GM19397 (cell line): ENCODE measurements around the gene HIPK2.

Experiments used
- ATAC-seq: cut with Tn5 transposase; IDR thresholded peaks from one replicate; pipeline ENCODE4 v1.9.1; 2021; ENCODE audit warnings: mild to moderate bottlenecking, moderate library complexity; ENCODE audit not compliant: unreplicated experiment

The HIPK2 gene

GRCh38 chr7:139600306-139600705 lies 177.5 kb downstream of the HIPK2 start:
- no peak for ATAC-seq

- ATAC-seq, result no peak
Measured at GRCh38 chr7:139598642-139599041, 179.2 kb downstream of the HIPK2 start.

GRCh38 chr7:139597028-139597427 lies 180.8 kb downstream of the HIPK2 start:
- no peak for ATAC-seq

GRCh38 chr7:139596626-139597025 lies 181.2 kb downstream of the HIPK2 start:
- no peak for ATAC-seq

- no peak for ATAC-seq
Measured at GRCh38 chr7:139595806-139596205, 182.0 kb downstream of the HIPK2 start.

GRCh38 chr7:139594911-139595476 lies 182.8 kb downstream of the HIPK2 start:
- no peak for ATAC-seq

GRCh38 chr7:139594090-139594489 lies 183.7 kb downstream of the HIPK2 start:
- ATAC-seq, result no peak

- no peak for ATAC-seq
Measured at GRCh38 chr7:139592801-139593461, 184.9 kb downstream of the HIPK2 start.

- ATAC-seq, result no peak
Measured at GRCh38 chr7:139591550-139592195, 186.1 kb downstream of the HIPK2 start.

- no peak for ATAC-seq
Measured at GRCh38 chr7:139589474-139589873, 188.3 kb downstream of the HIPK2 start.

GRCh38 chr7:139588632-139589031 lies 189.2 kb downstream of the HIPK2 start:
- ATAC-seq, result no peak

- ATAC-seq, result no peak
Measured at GRCh38 chr7:139587535-139587934, 190.3 kb downstream of the HIPK2 start.

- ATAC-seq, result no peak
Measured at GRCh38 chr7:139586286-139586685, 191.5 kb downstream of the HIPK2 start.

- ATAC-seq, result no peak
Measured at GRCh38 chr7:139585042-139585441, 192.8 kb downstream of the HIPK2 start.

GRCh38 chr7:139583826-139584553 lies 193.8 kb downstream of the HIPK2 start:
- ATAC-seq, result no peak

- ATAC-seq, result no peak
Measured at GRCh38 chr7:139582671-139583155, 195.1 kb downstream of the HIPK2 start.

- no peak for ATAC-seq
Measured at GRCh38 chr7:139582130-139582650, 195.6 kb downstream of the HIPK2 start.

- no peak for ATAC-seq
Measured at GRCh38 chr7:139580435-139580834, 197.4 kb downstream of the HIPK2 start.

- no peak for ATAC-seq
Measured at GRCh38 chr7:139576179-139576973, 201.4 kb downstream of the HIPK2 start.

- ATAC-seq, result no peak
Measured at GRCh38 chr7:139575338-139575680, 202.5 kb downstream of the HIPK2 start.
